Heart left ventricle (tissue), 13 donors: ENCODE data around the gene WWTR1.

Source experiments
- POLR2A ChIP-seq, 2 donors: fragments of 450-650 bp; IDR thresholded peaks; one replicate each; pipeline ENCODE4 v1.6.1; 2017; ENCODE audit warnings: antibody characterized with exemption in 2 of 2, mild to moderate bottlenecking in 2 of 2, moderate library complexity in 2 of 2
- TF ChIP-seq, protein P1 (sequence below), 12 donors: fragments of 200-600 bp; sonication (generic) in 4 of 12; IDR thresholded peaks; one replicate each; pipeline versions ENCODE4 v1.5.0 to v1.8.0; 2018 to 2022; ENCODE audit warnings: antibody characterized with exemption in 12 of 12, mild to moderate bottlenecking in 5 of 12
- donor health status: ischemic (EF 13 %, LVEDD 7.1; RV severe dilation, severe dysfunction).
- donor health status: DM: no; HTN: yes; CAD: no.
- donor health status: DM: no; HTN: no; CAD: no.
- donor health status: ischemic (EF 25% LVEDD 6.9; RV normal size, moderate dysfunction).
- donor health status: ischemic (EF 25% LVEDD 5.7; RV mildly dilated, moderate dysfunction).
- donor health status: ischemic (EF 35%, LVEDD 5.7; RV mildly dilated, moderate dysfunction).
- donor health status: nonischemic (EF 11% LVEDD 7.7; RV severe dilation, severe dysfunction).
- donor health status: DM: yes; HTN: yes; CAD: no.
- donor health status: PGD.
- donor health status: ischemic (EF 29% LVEDD 5.4; RV normal size, mild dysfunction).
- donor health status: nonischemic (EF 23%, LVEDD 6.1; RV moderate dilation, normal function).

DNA sequence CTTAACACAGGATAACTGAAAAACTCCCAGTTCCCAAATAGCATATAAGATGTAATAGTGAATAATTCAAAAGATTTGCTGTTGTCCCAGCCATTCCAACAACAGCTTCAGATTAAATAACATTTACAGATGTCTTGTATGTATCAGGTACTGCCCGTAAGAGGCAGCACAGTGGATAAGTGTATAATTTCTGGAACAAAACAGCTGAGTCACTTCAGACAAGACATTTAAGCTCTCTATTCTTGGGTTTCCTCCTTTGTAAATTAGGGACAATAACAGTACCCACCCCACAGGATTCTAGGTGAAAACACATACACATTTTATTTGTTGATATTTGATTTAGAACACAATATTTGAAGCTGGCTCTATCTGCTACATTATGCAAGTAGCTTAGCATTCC, 2.6 kb upstream of the WWTR1 start:
- TF ChIP-seq, protein P1, sequence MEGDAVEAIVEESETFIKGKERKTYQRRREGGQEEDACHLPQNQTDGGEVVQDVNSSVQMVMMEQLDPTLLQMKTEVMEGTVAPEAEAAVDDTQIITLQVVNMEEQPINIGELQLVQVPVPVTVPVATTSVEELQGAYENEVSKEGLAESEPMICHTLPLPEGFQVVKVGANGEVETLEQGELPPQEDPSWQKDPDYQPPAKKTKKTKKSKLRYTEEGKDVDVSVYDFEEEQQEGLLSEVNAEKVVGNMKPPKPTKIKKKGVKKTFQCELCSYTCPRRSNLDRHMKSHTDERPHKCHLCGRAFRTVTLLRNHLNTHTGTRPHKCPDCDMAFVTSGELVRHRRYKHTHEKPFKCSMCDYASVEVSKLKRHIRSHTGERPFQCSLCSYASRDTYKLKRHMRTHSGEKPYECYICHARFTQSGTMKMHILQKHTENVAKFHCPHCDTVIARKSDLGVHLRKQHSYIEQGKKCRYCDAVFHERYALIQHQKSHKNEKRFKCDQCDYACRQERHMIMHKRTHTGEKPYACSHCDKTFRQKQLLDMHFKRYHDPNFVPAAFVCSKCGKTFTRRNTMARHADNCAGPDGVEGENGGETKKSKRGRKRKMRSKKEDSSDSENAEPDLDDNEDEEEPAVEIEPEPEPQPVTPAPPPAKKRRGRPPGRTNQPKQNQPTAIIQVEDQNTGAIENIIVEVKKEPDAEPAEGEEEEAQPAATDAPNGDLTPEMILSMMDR (IDR thresholded peaks at IDR 0.05) = no peak
- TF ChIP-seq POLR2A (IDR thresholded peaks at IDR 0.05) = no peak
